ENCODE data around the gene ARHGAP6.

The ARHGAP6 gene

GRCh38 chrX:11305641-11306040 is 360.1 kb downstream of the ARHGAP6 start:
- no peak for DNase-seq (ENCODE audit: low spot score)

- no peak for DNase-seq (ENCODE audit: low spot score)
Measured at GRCh38 chrX:11304829-11305228, 360.9 kb downstream of the ARHGAP6 start.

- DNase-seq (ENCODE audit: low spot score) = no peak
Measured at GRCh38 chrX:11298600-11298999, 367.1 kb downstream of the ARHGAP6 start.

- no peak for DNase-seq (ENCODE audit: low spot score)
Measured at GRCh38 chrX:11296051-11296450, 369.7 kb downstream of the ARHGAP6 start.

GRCh38 chrX:11293113-11293512 is 372.6 kb downstream of the ARHGAP6 start, which contains the start of gene AMELX:
Gene AMELX, plus strand, starts transcription at chrX:11293413. Its CDS starts 1,376 bp downstream, at chrX:11294789.
- DNase-seq (ENCODE audit: low spot score) = no peak

- DNase-seq (ENCODE audit: low spot score) = no peak
Measured at GRCh38 chrX:11290416-11291102, 375.2 kb downstream of the ARHGAP6 start.

DNA sequence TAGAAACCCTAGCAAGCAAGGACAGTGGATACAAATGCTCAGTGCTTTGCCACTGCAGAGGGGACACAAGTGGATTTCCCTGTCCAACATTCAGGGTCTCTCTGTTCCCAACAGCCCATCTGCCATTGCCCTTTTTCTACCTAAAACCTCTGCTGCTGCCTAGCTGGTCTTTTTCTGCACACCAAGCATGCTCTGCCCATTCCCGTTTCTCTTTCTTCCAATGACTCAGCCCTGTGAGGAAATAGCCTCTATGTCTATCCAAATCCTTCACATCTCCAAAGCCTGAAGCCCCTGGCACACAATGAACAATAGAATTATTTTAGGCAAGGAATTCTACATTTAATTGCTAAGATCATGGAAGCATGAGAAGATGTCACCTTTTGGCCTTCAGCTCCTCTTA is 378.2 kb downstream of the ARHGAP6 start:
- DNase-seq (ENCODE audit: low spot score) = no peak

DNA sequence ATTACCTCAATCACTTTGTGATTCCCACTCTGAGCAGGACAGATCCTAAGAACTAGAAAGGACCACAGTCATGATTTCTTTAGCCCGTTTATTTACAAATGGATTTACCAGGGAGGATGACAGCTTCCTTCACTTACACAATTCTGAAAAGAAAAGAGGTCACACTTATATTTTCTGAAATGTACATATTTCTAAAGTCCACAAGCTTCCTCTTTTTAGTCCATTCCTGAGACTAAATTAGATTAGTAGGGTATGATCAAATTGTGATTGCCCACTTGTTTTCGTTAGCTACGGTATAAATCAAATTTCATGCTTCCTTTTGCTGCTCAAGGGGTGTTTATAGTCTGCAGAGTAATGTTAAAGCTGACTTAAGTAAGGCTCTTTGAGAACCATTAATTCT is 380.1 kb downstream of the ARHGAP6 start:
- DNase-seq (ENCODE audit: low spot score) = no peak

DNA sequence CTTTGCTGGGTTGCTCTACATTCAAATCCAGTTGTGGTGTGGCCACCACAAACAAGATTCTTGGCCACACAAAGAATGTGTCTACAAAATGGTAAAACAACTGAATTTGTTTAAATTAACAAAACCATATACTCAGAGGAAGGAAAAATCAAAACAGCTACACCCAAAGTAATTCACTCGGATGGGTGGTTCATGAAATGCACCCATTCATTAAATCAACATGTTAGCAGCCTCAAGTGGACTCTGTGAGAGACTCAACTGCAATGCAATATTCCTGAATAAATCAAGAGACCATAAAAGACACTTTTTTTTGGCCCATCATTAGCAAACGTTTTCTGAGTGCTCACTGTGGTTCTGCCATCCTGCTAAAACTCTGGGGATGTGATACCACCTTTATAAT is 383.7 kb downstream of the ARHGAP6 start:
- DNase-seq (ENCODE audit: low spot score) = no peak

DNA sequence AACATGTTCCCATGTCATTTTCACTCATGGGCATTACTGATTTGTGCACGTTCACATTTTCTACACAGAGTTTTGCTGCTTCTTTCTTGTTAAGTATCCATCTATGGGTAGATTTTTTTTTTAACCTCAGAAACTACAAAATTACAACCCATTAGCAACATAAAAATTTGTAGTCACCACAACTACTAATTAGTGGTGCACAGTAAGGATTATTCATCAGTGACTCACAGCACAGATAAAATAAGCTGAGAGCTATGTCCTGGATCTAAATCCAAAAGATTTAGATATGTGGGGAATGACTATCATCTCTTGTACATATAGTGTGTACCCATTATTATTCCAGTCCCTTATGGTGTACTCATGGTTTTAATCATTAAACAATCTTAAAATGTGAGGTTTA is 392.2 kb downstream of the ARHGAP6 start:
- no peak for DNase-seq (ENCODE audit: low spot score)

DNA sequence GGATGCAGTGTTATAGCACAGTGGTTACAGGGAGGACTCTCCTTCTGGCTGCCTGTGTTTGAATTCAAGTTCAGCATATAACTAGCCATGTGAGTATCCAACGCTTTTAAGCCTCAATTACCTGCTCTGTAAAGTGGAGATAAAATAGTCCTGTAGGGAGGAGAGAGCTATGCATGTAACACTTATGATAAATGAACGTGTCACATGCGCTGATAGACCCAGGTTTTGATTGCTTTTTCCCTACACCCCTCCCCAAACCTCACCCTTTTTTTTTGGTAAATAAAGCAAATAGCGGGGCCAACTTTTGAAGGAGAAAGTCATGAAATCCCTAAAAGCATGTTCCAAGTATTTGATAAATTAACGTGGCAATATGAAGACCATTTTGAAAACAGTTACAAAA is 392.9 kb downstream of the ARHGAP6 start:
- no peak for DNase-seq (ENCODE audit: low spot score)

GRCh38 chrX:11272290-11272689 is 393.4 kb downstream of the ARHGAP6 start:
- DNase-seq (ENCODE audit: low spot score) = no peak

- no peak for DNase-seq (ENCODE audit: low spot score)
Measured at GRCh38 chrX:11269996-11270395, 395.7 kb downstream of the ARHGAP6 start.

DNA sequence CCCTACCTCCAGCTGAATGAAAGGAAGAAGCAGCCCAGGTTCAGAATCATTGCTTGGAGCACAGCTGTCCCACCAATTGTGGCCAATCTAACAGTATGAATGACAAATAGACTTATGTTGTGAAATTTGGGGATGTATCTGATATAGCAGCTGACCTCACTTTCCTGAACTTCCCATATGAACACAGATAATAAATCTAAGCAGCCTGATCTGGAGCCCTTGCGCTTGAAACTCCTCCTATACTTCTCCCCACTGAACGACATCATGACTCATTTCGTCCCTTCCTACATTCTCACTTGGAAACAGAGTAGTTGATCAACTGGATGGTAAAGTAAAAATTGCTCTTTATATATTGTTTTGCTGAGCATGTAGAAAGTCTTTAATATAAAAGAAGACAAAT is 396.7 kb downstream of the ARHGAP6 start:
- no peak for DNase-seq (ENCODE audit: low spot score)

GRCh38 chrX:11267425-11267824 is 398.3 kb downstream of the ARHGAP6 start:
- DNase-seq (ENCODE audit: low spot score) = no peak

GRCh38 chrX:11266573-11267003 is 399.1 kb downstream of the ARHGAP6 start:
- no peak for DNase-seq (ENCODE audit: low spot score)

- DNase-seq (ENCODE audit: low spot score) = no peak
Measured at GRCh38 chrX:11265352-11265751, 400.4 kb downstream of the ARHGAP6 start.

- DNase-seq (ENCODE audit: low spot score) = no peak
Measured at GRCh38 chrX:11264925-11265324, 400.8 kb downstream of the ARHGAP6 start.

- no peak for DNase-seq (ENCODE audit: low spot score)
Measured at GRCh38 chrX:11261260-11261659, 404.5 kb downstream of the ARHGAP6 start.

DNA sequence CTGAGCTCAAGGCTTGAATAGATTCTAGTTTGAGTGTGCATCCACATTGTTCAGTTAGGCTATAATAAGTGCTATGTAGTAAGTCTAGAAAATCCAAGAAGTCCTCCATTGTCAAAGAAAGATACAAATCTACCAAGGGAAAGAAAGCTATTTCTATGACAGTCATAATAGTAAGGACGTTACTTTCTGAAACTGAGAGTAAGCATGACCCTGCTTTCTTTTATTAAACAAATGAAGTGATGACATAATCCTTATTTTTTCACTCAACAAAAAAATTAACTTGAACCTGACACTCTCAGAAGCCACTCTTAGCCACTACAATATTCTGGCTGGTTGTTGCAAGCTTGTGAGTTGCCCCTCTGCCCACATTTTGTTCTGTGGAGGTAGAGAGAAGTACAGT is 406.3 kb downstream of the ARHGAP6 start:
- DNase-seq (ENCODE audit: low spot score) = no peak

DNA sequence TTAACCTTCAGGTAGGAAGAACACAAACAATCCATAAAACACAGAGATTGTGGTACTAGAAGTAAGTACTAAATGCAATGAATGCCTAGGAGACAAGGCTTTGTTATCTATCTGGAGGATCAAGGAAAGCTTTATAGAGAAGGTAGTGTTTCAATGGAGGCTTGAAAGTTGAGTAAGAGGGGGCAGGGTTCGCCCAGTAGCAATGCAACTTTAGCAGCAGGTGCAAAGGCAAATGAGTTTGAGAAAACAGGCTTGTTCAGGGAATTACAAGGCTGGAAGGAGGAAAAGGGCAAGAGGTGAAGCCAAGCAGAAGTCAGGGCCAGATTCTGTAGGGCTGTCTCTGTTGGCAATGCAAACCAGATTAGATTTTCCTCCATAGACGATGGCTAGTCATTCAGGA is 408.0 kb downstream of the ARHGAP6 start:
- DNase-seq (ENCODE audit: low spot score) = no peak

DNA sequence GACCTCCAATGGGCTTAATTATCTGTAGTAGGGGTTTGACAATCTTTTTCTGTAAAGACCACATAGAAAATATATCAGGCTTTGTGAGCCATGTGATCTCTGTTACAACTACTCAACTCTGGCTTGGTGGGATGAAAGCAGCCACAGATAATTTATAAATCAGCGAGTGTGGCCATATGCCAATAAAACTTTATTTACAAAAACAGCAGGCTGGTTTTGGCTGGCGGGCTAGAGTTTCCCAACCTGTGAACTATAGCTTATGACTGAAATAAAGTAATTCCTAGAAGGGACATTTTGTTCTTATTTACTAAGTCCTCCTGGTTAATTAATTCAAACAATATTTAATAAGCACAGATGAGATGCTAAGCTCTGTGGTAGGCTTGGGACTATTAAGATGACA is 408.4 kb downstream of the ARHGAP6 start:
- no peak for DNase-seq (ENCODE audit: low spot score)

DNA sequence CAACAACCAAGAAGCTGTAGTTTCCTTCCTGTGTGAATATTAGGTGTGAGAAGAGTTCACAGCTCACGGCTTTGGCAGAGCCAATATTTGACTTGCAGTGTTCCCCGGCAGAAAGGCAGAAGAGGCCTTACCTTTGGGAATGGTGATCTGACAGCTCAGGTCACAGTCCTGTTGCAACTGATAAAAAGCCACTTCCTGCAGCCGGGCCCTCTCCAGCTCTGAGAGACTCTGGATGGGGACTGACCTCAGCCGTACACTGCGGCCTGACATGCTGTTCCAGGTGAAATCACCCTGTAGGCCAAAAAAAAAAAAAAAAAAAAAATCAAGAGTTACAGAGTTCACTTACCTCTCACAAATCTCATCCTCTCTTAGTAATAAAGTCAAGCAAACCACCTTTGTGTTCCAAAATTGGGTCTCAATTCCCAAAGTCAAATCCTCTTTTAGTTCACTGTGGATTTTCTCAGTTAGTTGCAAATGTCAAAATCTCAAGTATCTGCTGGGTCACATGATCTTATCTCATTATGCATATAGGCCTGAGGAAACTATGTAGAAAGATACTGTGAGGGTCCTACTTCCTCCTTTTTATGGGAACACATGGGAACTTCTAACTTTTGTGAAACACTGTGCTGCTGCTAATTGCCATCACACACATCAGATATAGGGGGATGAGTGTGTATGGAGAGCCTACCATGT is 411.2 kb downstream of the ARHGAP6 start:
- no peak for DNase-seq (ENCODE audit: low spot score)

GRCh38 chrX:11244636-11245035 is 421.1 kb downstream of the ARHGAP6 start:
- DNase-seq (ENCODE audit: low spot score) = no peak

Data from left forelimb (tissue), 1 donor.